Fibroblast of mammary gland (primary cell): ENCODE measurements around the gene SCN7A.

Experiments used
- DNase-seq: peaks from one replicate; pipeline ENCODE4 v3.0.0-alpha.2; 2010; ENCODE audit warnings: low read depth
- H3K4me3 ChIP-seq: 2 replicates; pipeline ENCODE4 v1.5.1; 2011; ENCODE audit warnings: low read depth, mild to moderate bottlenecking, low read length, moderate library complexity; ENCODE audit not compliant: control insufficient read depth
- TF ChIP-seq, protein P1 (sequence below): conservative IDR thresholded peaks from 2 replicates; pipeline ENCODE4 v1.5.1; 2011; ENCODE audit warnings: low read depth, low read length, inconsistent platforms; ENCODE audit not compliant: control insufficient read depth, insufficient read depth

The SCN7A gene

DNA sequence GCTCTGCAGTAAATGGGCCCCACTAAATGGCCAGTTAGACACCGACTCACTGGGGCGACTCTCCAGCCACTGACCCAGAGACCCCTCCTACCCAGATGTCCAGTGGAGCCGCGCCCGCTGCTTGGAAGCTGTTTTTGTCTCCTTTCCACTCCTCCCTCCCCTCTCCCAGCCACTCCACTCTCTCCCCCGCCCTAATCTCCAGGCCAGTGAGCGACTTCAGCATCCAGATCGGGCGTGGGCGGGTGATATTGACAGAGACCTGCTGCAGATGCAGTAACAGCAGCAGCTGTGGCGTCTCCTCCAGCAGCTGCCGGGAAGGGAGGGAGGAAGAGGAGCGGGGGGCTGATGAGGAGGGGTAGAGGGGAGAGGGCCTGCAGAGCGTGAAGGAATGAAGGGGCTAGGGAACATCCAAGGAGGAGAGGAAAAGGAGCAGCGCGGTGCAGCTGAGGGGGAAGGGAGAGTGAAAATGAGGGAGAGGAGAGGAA, at the start of gene SCN7A:
Gene SCN7A (minus strand): TSS at position 110 of the 485 bp plus-strand sequence. CDS start 16,553 bp downstream, outside the sequence.
- peak; percentile 52 for DNase-seq
- TF ChIP-seq, protein P1, sequence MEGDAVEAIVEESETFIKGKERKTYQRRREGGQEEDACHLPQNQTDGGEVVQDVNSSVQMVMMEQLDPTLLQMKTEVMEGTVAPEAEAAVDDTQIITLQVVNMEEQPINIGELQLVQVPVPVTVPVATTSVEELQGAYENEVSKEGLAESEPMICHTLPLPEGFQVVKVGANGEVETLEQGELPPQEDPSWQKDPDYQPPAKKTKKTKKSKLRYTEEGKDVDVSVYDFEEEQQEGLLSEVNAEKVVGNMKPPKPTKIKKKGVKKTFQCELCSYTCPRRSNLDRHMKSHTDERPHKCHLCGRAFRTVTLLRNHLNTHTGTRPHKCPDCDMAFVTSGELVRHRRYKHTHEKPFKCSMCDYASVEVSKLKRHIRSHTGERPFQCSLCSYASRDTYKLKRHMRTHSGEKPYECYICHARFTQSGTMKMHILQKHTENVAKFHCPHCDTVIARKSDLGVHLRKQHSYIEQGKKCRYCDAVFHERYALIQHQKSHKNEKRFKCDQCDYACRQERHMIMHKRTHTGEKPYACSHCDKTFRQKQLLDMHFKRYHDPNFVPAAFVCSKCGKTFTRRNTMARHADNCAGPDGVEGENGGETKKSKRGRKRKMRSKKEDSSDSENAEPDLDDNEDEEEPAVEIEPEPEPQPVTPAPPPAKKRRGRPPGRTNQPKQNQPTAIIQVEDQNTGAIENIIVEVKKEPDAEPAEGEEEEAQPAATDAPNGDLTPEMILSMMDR: no peak
- H3K4me3 ChIP-seq: peak within 1 kb of the TSS; percentile 34

DNA sequence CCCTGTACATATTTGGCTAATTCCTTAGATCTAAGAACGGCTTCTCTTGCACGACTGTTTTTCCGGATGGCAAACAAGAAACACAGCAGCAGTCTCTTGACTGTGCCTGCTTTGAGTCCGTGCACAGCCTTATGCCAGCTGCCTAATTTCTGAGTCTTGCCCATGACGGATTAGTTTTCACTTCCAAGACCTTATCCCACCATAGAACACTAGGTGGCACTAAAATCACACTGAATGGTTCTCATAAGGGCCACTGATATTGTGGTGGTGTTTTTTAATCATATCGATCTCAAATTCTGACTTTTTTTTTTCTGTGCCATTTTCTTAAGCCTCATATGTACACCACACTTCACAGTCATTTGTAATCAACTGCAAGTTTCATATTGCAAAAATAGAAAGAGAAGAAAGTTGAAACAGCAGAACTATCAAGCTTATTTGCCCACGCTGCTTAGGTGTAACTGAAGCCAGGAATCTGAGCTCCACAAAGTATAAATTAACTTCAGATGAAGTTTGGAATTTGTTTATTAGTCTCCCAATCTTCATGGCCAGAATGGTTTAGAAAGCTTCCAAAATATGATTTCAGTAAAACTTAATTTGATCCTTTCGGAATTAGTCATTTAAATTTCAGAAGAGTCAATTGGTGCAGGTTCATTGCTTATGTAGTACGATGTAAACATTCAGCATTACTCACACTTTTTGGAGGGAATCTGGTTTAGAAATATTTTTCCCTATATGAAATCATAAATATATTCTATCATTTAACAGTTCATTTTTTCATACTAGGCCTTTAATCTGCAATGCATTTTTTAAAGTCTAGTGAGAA, 45.5 kb upstream of the SCN7A start:
- TF ChIP-seq, protein P1: peak; percentile 94
- H3K4me3 ChIP-seq: no peak overlapping the region
- peak; percentile 76 for DNase-seq

DNA sequence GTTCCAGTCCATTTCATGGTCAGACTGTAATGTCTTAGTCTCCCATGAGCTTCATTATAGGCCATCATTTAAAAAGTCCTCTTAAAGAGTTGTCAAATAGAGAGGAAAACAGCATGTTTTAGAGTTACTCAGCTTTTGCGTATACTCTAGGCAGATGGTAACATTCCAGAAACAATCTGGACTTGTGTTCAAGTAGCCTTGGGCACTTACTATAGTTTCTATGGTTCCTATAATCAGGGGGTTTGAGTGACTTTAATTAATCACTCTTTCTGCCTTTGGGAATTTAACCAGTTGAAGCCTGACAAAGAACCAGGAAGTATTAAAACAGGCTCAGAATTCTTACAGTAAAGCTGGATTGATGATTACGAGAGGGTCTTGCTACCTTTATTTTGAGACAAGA, 42.1 kb upstream of the SCN7A start:
- TF ChIP-seq, protein P1: no peak
- DNase-seq: no peak
- no peak overlapping the region for H3K4me3 ChIP-seq

DNA sequence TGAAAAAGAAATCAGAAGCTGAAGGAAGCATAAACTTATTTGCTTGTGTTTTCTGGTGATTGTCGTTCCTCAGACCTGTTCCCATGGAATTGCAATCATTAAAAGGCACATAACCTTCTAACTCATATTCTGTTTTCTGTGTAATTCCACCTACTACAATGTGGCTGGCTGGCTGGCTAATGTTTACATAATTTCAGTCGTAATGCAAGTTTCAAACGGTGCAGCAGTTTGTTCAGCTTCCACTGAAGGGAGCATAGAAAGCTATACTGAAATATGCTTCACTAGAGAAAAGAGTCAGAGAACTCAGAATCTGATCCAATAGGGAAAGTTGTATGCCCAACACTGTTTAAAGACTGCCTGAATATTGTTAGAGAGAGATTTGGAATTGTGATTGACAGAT, 27.1 kb upstream of the SCN7A start:
- H3K4me3 ChIP-seq: no peak overlapping the region
- TF ChIP-seq, protein P1: no peak
- no peak for DNase-seq

DNA sequence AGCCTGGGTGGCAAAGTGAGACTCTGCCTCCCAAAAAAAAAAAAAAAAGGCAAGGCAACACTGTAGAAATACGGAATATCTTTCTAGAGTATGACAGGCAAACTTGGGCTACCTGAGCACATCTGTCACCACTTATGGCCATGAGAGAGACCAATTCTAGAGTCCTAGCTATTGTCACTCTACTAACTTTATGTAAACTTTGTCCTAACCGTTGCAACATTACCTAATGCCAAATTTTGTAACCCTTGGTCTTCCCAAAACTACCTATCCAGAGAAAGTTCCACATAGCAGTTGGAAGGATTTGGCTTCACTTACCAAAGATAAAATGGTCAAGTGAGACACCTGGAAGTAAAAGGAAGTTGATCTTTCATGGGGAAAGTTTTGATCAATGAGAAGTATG, 26.6 kb upstream of the SCN7A start:
- TF ChIP-seq, protein P1: no peak
- H3K4me3 ChIP-seq: no peak overlapping the region
- no peak for DNase-seq

DNA sequence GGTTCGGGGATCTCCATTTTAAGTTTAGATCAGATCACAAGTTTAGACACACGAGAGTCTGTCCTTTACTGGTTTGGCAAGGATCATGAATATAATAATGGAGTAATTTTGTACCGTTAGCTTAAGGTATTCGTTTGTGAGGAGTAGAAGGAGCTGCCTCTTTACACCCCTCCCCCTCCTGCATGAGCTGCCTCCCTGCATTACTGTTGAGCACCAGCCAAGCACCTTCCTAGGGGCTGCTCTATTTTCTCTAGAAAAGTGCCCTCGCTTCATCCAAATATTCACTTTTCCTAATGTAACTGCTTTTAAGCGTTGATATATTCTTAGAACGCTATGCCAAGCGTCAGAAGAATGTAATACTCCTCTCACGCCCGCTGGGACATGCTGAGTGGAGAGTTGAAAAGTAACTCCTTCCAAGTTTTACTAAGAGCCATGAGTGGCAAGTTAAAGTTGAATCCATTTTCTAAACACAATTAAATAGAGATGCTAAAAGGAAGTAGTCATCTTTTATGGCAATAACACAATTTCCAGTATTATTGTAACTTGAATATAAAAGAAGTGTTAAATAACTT, 25.4 kb upstream of the SCN7A start:
- TF ChIP-seq, protein P1: no peak
- H3K4me3 ChIP-seq: no peak overlapping the region
- DNase-seq: no peak
